Osteoblast (primary cell): Measurements from ENCODE around the gene MBP. TPM values are rescaled to one million over a fixed set of nuclear protein-coding genes. Genes with fewer than 3 reads are reported as not detected.

Experiments used
- DNase-seq: peaks from one replicate; pipeline ENCODE4 v3.0.0; 2011; ENCODE audit warnings: low spot score, mixed read lengths; ENCODE audit not compliant: insufficient read length; ENCODE audit errors: missing footprints
- H2AFZ ChIP-seq: 2 replicates; pipeline ENCODE4 v1.6.0; 2011; ENCODE audit warnings: mild to moderate bottlenecking, low read length
- H3K27ac ChIP-seq: 2 replicates; pipeline ENCODE4 v1.5.1; 2011; ENCODE audit warnings: mild to moderate bottlenecking, low read depth, low read length, moderate library complexity
- H3K27me3 ChIP-seq: 2 replicates; pipeline ENCODE4 v1.6.0; 2012; ENCODE audit warnings: mild to moderate bottlenecking, control low read depth, inconsistent platforms, low read length, moderate library complexity; ENCODE audit not compliant: insufficient read depth
- H3K36me3 ChIP-seq: 2 replicates; pipeline ENCODE4 v1.5.1; 2011; ENCODE audit warnings: mild to moderate bottlenecking, low read length, control low read depth, moderate library complexity; ENCODE audit not compliant: insufficient read depth
- H3K4me1 ChIP-seq: 2 replicates; pipeline ENCODE4 v1.5.1; 2011; ENCODE audit warnings: mild to moderate bottlenecking, low read length, control low read depth, moderate library complexity; ENCODE audit not compliant: insufficient read depth
- H3K4me2 ChIP-seq: 2 replicates; pipeline ENCODE4 v1.6.0; 2011; ENCODE audit warnings: mild to moderate bottlenecking, low read length; ENCODE audit not compliant: insufficient read depth
- H3K4me3 ChIP-seq: fragments of 200-600 bp; sonication (generic); 3 replicates; pipeline ENCODE4 v1.5.1; 2012; ENCODE audit warnings: mild to moderate bottlenecking, low read length, inconsistent platforms; ENCODE audit not compliant: insufficient read depth
- H3K79me2 ChIP-seq: 2 replicates; pipeline ENCODE4 v1.6.0; 2012; ENCODE audit warnings: mild to moderate bottlenecking, low read length, control low read depth, inconsistent platforms; ENCODE audit not compliant: insufficient read depth
- H3K9me3 ChIP-seq: 2 replicates; pipeline ENCODE4 v1.5.1; 2011; ENCODE audit warnings: low read depth, low read length, control low read depth
- H4K20me1 ChIP-seq: 2 replicates; pipeline ENCODE4 v1.6.0; 2012; ENCODE audit warnings: mild to moderate bottlenecking, low read length, control low read depth; ENCODE audit not compliant: insufficient read depth
- CTCF ChIP-seq: IDR thresholded peaks from 2 replicates; pipeline ENCODE4 v1.5.1; 2011; ENCODE audit warnings: mild to moderate bottlenecking, low read depth, low read length, moderate library complexity; ENCODE audit errors: extremely low read depth
- total RNA-seq: library from RNA; depleted of rRNA; stranded (reverse); fragments of >200 nt; gene quantifications from 2 replicates; pipeline ENCODE4 v1.2.3, GENCODE V29; 2012

Gene MBP
- total RNA-seq, 1 donor, result 2.2 TPM

- no peak overlapping the region for H3K4me3 ChIP-seq
- no peaks in the 10 kb centered on the region for H3K9me3 ChIP-seq
- H3K27me3 ChIP-seq, result no peaks in the 10 kb centered on the region
- DNase-seq, result no peak
- H3K4me1 ChIP-seq, result no peaks in the 10 kb centered on the region
- no peak overlapping the region for H3K4me2 ChIP-seq
- no peak for TF ChIP-seq CTCF
- no peaks in the 10 kb centered on the region for H3K36me3 ChIP-seq
- H3K79me2 ChIP-seq, result no peaks in the 10 kb centered on the region
- H2AFZ ChIP-seq, result no peak overlapping the region
- no peak overlapping the region for H3K27ac ChIP-seq
- no peaks in the 10 kb centered on the region for H4K20me1 ChIP-seq
Measured at GRCh38 chr18:77045677-77046076, 86.9 kb downstream of the MBP start.

GRCh38 chr18:77044866-77045664 is 87.5 kb downstream of the MBP start:
- no peak for DNase-seq
- no peaks in the 10 kb centered on the region for H3K27me3 ChIP-seq
- TF ChIP-seq CTCF, result no peak
- H3K36me3 ChIP-seq, result no peaks in the 10 kb centered on the region
- no peak overlapping the region for H3K4me2 ChIP-seq
- peak overlapping the region; percentile 23 for H3K27ac ChIP-seq
- H2AFZ ChIP-seq, result no peak overlapping the region
- no peaks in the 10 kb centered on the region for H3K4me1 ChIP-seq
- H3K9me3 ChIP-seq, result no peaks in the 10 kb centered on the region
- H3K79me2 ChIP-seq, result no peaks in the 10 kb centered on the region
- H3K4me3 ChIP-seq, result no peak overlapping the region
- no peaks in the 10 kb centered on the region for H4K20me1 ChIP-seq

GRCh38 chr18:77043541-77044280 is 88.9 kb downstream of the MBP start:
- DNase-seq, result peak; percentile 55
- Histone ChIP-seq H4K20me1 (no peaks in the 10 kb centered on the region), H3K27ac (peak overlapping the region; percentile 41)

More at GRCh38 chr18:77043541-77044280, 88.9 kb downstream of the MBP start:
- Histone ChIP-seq H3K27me3 (no peaks in the 10 kb centered on the region), H3K4me3 (no peak overlapping the region), H2AFZ (no peak overlapping the region), H3K4me1 (no peaks in the 10 kb centered on the region), H3K4me2 (no peak overlapping the region), H3K9me3 (no peaks in the 10 kb centered on the region), H3K79me2 (no peaks in the 10 kb centered on the region), H3K36me3 (no peaks in the 10 kb centered on the region)
- no peak for TF ChIP-seq CTCF
